GM23338 (cell line): ENCODE data around the gene MTAP. TPM values are rescaled to one million over a fixed set of nuclear protein-coding genes. Genes with fewer than 3 reads are reported as not detected.

Source experiments
- ATAC-seq: fragments of 200-7000 bp; cut with Tn5 transposase; 3 replicates; pipeline ENCODE4 v1.9.1; 2020
- DNase-seq: peaks from one replicate; pipeline ENCODE4 v3.0.0-alpha.2; 2015; ENCODE audit warnings: low spot score
- H2AFZ ChIP-seq: fragments of 200-600 bp; sonication (generic); 2 replicates; pipeline ENCODE4 v1.8.0; 2016; ENCODE audit warnings: antibody characterized with exemption, mild to moderate bottlenecking, moderate library complexity
- H3F3A ChIP-seq: fragments of 200-600 bp; sonication (generic); replicated peaks from 2 replicates; pipeline ENCODE4 v1.8.0; 2017; ENCODE audit warnings: antibody characterized with exemption, mixed run types, low read depth
- H3K27ac ChIP-seq: fragments of 200-600 bp; sonication (generic); 2 replicates; pipeline ENCODE4 v1.6.1; 2016; ENCODE audit warnings: low read depth
- H3K27me3 ChIP-seq: fragments of 200-600 bp; sonication (generic); 2 replicates; pipeline ENCODE4 v1.8.0; 2016; ENCODE audit warnings: mild to moderate bottlenecking, mixed run types, moderate library complexity; ENCODE audit not compliant: insufficient read depth
- H3K36me3 ChIP-seq: fragments of 200-600 bp; sonication (generic); 2 replicates; pipeline ENCODE4 v1.8.0; 2016; ENCODE audit warnings: mild to moderate bottlenecking; ENCODE audit not compliant: insufficient read depth
- H3K4me1 ChIP-seq: fragments of 200-600 bp; sonication (generic); 2 replicates; pipeline ENCODE4 v1.8.0; 2016; ENCODE audit warnings: mild to moderate bottlenecking, moderate library complexity; ENCODE audit not compliant: insufficient read depth
- H3K4me2 ChIP-seq: fragments of 200-600 bp; sonication (generic); 2 replicates; pipeline ENCODE4 v1.7.1; 2017; ENCODE audit warnings: mixed run types
- H3K4me3 ChIP-seq: fragments of 200-600 bp; sonication (generic); 2 replicates; pipeline ENCODE4 v1.6.1; 2016; ENCODE audit warnings: mixed run types
- H3K79me2 ChIP-seq: fragments of 200-600 bp; sonication (generic); replicated peaks from 2 replicates; pipeline ENCODE4 v1.8.0; 2017; ENCODE audit warnings: mild to moderate bottlenecking; ENCODE audit not compliant: insufficient read depth
- H3K9me2 ChIP-seq: fragments of 200-600 bp; sonication (generic); 2 replicates; pipeline ENCODE4 v1.8.0; 2017; ENCODE audit not compliant: insufficient read depth
- H4K20me1 ChIP-seq: fragments of 200-600 bp; sonication (generic); replicated peaks from 2 replicates; pipeline ENCODE4 v1.8.0; 2017; ENCODE audit warnings: mild to moderate bottlenecking; ENCODE audit not compliant: insufficient read depth
- H3K27ac Mint-ChIP-seq: 2 replicates; pipeline ENCODE4 v1.8.0; 2020; ENCODE audit warnings: inconsistent platforms, mild to moderate bottlenecking, moderate library complexity, mixed read lengths
- H3K27me3 Mint-ChIP-seq: 3 replicates; pipeline ENCODE4 v1.8.0; 2022; ENCODE audit warnings: low read depth, mild to moderate bottlenecking, moderate library complexity, mixed read lengths, inconsistent platforms; ENCODE audit not compliant: insufficient read depth, poor library complexity
- H3K36me3 Mint-ChIP-seq: 3 replicates; pipeline ENCODE4 v1.8.0; 2021; ENCODE audit warnings: low read depth, mild to moderate bottlenecking, inconsistent platforms, moderate library complexity, mixed read lengths
- H3K4me1 Mint-ChIP-seq: 3 replicates; pipeline ENCODE4 v1.8.0; 2020; ENCODE audit warnings: mild to moderate bottlenecking, inconsistent platforms, mixed read lengths
- H3K4me3 Mint-ChIP-seq: 3 replicates; pipeline ENCODE4 v1.8.0; 2021; ENCODE audit warnings: moderate library complexity, mild to moderate bottlenecking, inconsistent platforms, mixed read lengths
- H3K9me3 Mint-ChIP-seq: 3 replicates; pipeline ENCODE4 v1.8.0; 2020; ENCODE audit warnings: moderate library complexity, mild to moderate bottlenecking, inconsistent platforms, mixed read lengths
- EZH2 ChIP-seq: fragments of 200-600 bp; sonication (generic); IDR thresholded peaks from one replicate; pipeline ENCODE4 v1.8.0; 2017; ENCODE audit warnings: antibody characterized with exemption, mild to moderate bottlenecking, low read depth; ENCODE audit not compliant: unreplicated experiment
- JUNB ChIP-seq: IDR thresholded peaks from one replicate; pipeline ENCODE4 v1.6.1; 2016; ENCODE audit warnings: antibody characterized with exemption; ENCODE audit not compliant: unreplicated experiment
- NANOG ChIP-seq: IDR thresholded peaks from 2 replicates; pipeline ENCODE4 v1.6.1; 2016; ENCODE audit warnings: antibody characterized with exemption, borderline replicate concordance
- POLR2AphosphoS5 ChIP-seq: IDR thresholded peaks from 2 replicates; pipeline ENCODE4 v1.6.1; 2016; ENCODE audit warnings: antibody characterized with exemption, low read depth
- STAT1 ChIP-seq: IDR thresholded peaks from one replicate; pipeline ENCODE4 v1.6.1; 2016; ENCODE audit warnings: antibody characterized with exemption; ENCODE audit not compliant: unreplicated experiment
- ZNF114 ChIP-seq: fragments of 250-450 bp; sonication (Bioruptor Pico); IDR thresholded peaks from 2 replicates; pipeline ENCODE4 v1.5.0; 2020; ENCODE audit warnings: mild to moderate bottlenecking, moderate library complexity
- ZNF331 ChIP-seq: fragments of 250-450 bp; sonication (Bioruptor Pico); IDR thresholded peaks from 2 replicates; pipeline ENCODE4 v1.5.0; 2020; ENCODE audit warnings: low read depth, mild to moderate bottlenecking, moderate library complexity
- polyA plus RNA-seq: library from polyadenylated mRNA; unstranded; fragments of >200 nt; fragmentation: Nextera tagmentation; extraction: Ambion mirVana; gene quantifications from 2 replicates; pipeline ENCODE4 v1.2.1, GENCODE V29; 2016
- total RNA-seq: library from RNA; depleted of rRNA; stranded (reverse); fragments of >200 nt; shearing (Covaris generic); gene quantifications from 2 replicates; pipeline ENCODE4 v1.2.3, GENCODE V29; 2014
- TF ChIP-seq, protein P1 (sequence below): IDR thresholded peaks from 2 replicates; pipeline ENCODE4 v1.6.1; 2016; ENCODE audit warnings: antibody characterized with exemption
- TF ChIP-seq, protein P2 (sequence below): fragments of 250-450 bp; sonication (Bioruptor Pico); IDR thresholded peaks from 2 replicates; pipeline ENCODE4 v1.5.0; 2020; ENCODE audit warnings: mild to moderate bottlenecking, moderate library complexity
- TF ChIP-seq, protein P3 (sequence below): IDR thresholded peaks from one replicate; pipeline ENCODE4 v1.6.1; 2018; ENCODE audit warnings: antibody characterized with exemption; ENCODE audit not compliant: unreplicated experiment
- TF ChIP-seq, protein P4 (sequence below), 2 experiments: fragments of 200-600 bp in 1 of 2; sonication (generic) in 1 of 2; conservative IDR thresholded peaks; 2 replicates each; pipeline versions ENCODE4 v1.5.1 to v1.6.1; 2016 to 2017; ENCODE audit warnings: antibody characterized with exemption in 2 of 2, low read depth in 2 of 2, mild to moderate bottlenecking in 2 of 2, moderate library complexity in 1 of 2

MTAP gene
- total and polyA plus RNA-seq, 2 experiments from 2014 or later, result 61.8 to 70.0 TPM

DNA sequence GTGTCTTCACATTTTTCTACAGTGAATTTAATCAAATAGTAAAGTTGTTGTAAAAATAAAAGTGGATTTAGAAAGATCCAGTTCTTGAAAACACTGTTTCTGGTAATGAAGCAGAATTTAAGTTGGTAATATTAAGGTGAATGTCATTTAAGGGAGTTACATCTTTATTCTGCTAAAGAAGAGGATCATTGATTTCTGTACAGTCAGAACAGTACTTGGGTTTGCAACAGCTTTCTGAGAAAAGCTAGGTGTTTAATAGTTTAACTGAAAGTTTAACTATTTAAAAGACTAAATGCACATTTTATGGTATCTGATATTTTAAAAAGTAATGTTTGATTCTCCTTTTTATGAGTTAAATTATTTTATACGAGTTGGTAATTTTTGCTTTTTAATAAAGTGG is 60.4 kb downstream of the MTAP start:
- TF ChIP-seq NANOG, result no peak
- no peak for TF ChIP-seq STAT1
- TF ChIP-seq, protein P1, sequence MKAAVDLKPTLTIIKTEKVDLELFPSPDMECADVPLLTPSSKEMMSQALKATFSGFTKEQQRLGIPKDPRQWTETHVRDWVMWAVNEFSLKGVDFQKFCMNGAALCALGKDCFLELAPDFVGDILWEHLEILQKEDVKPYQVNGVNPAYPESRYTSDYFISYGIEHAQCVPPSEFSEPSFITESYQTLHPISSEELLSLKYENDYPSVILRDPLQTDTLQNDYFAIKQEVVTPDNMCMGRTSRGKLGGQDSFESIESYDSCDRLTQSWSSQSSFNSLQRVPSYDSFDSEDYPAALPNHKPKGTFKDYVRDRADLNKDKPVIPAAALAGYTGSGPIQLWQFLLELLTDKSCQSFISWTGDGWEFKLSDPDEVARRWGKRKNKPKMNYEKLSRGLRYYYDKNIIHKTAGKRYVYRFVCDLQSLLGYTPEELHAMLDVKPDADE, result no peak
- no peak for TF ChIP-seq POLR2AphosphoS5
- TF ChIP-seq, protein P2, sequence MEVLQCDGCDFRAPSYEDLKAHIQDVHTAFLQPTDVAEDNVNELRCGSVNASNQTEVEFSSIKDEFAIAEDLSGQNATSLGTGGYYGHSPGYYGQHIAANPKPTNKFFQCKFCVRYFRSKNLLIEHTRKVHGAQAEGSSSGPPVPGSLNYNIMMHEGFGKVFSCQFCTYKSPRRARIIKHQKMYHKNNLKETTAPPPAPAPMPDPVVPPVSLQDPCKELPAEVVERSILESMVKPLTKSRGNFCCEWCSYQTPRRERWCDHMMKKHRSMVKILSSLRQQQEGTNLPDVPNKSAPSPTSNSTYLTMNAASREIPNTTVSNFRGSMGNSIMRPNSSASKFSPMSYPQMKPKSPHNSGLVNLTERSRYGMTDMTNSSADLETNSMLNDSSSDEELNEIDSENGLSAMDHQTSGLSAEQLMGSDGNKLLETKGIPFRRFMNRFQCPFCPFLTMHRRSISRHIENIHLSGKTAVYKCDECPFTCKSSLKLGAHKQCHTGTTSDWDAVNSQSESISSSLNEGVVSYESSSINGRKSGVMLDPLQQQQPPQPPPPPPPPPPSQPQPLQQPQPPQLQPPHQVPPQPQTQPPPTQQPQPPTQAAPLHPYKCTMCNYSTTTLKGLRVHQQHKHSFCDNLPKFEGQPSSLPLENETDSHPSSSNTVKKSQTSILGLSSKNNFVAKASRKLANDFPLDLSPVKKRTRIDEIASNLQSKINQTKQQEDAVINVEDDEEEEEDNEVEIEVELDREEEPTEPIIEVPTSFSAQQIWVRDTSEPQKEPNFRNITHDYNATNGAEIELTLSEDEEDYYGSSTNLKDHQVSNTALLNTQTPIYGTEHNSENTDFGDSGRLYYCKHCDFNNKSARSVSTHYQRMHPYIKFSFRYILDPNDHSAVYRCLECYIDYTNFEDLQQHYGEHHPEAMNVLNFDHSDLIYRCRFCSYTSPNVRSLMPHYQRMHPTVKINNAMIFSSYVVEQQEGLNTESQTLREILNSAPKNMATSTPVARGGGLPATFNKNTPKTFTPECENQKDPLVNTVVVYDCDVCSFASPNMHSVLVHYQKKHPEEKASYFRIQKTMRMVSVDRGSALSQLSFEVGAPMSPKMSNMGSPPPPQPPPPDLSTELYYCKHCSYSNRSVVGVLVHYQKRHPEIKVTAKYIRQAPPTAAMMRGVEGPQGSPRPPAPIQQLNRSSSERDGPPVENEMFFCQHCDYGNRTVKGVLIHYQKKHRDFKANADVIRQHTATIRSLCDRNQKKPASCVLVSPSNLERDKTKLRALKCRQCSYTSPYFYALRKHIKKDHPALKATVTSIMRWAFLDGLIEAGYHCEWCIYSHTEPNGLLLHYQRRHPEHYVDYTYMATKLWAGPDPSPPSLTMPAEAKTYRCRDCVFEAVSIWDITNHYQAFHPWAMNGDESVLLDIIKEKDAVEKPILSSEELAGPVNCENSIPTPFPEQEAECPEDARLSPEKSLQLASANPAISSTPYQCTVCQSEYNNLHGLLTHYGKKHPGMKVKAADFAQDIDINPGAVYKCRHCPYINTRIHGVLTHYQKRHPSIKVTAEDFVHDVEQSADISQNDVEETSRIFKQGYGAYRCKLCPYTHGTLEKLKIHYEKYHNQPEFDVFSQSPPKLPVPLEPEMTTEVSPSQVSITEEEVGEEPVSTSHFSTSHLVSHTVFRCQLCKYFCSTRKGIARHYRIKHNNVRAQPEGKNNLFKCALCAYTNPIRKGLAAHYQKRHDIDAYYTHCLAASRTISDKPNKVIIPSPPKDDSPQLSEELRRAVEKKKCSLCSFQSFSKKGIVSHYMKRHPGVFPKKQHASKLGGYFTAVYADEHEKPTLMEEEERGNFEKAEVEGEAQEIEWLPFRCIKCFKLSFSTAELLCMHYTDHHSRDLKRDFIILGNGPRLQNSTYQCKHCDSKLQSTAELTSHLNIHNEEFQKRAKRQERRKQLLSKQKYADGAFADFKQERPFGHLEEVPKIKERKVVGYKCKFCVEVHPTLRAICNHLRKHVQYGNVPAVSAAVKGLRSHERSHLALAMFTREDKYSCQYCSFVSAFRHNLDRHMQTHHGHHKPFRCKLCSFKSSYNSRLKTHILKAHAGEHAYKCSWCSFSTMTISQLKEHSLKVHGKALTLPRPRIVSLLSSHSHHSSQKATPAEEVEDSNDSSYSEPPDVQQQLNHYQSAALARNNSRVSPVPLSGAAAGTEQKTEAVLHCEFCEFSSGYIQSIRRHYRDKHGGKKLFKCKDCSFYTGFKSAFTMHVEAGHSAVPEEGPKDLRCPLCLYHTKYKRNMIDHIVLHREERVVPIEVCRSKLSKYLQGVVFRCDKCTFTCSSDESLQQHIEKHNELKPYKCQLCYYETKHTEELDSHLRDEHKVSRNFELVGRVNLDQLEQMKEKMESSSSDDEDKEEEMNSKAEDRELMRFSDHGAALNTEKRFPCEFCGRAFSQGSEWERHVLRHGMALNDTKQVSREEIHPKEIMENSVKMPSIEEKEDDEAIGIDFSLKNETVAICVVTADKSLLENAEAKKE (CRISPR knock-in tag), result no peak
- no peak for TF ChIP-seq ZNF114
- TF ChIP-seq, protein P3, sequence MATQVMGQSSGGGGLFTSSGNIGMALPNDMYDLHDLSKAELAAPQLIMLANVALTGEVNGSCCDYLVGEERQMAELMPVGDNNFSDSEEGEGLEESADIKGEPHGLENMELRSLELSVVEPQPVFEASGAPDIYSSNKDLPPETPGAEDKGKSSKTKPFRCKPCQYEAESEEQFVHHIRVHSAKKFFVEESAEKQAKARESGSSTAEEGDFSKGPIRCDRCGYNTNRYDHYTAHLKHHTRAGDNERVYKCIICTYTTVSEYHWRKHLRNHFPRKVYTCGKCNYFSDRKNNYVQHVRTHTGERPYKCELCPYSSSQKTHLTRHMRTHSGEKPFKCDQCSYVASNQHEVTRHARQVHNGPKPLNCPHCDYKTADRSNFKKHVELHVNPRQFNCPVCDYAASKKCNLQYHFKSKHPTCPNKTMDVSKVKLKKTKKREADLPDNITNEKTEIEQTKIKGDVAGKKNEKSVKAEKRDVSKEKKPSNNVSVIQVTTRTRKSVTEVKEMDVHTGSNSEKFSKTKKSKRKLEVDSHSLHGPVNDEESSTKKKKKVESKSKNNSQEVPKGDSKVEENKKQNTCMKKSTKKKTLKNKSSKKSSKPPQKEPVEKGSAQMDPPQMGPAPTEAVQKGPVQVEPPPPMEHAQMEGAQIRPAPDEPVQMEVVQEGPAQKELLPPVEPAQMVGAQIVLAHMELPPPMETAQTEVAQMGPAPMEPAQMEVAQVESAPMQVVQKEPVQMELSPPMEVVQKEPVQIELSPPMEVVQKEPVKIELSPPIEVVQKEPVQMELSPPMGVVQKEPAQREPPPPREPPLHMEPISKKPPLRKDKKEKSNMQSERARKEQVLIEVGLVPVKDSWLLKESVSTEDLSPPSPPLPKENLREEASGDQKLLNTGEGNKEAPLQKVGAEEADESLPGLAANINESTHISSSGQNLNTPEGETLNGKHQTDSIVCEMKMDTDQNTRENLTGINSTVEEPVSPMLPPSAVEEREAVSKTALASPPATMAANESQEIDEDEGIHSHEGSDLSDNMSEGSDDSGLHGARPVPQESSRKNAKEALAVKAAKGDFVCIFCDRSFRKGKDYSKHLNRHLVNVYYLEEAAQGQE, result no peak
- no peak for TF ChIP-seq EZH2
- no peak for TF ChIP-seq ZNF331
- TF ChIP-seq, protein P4, sequence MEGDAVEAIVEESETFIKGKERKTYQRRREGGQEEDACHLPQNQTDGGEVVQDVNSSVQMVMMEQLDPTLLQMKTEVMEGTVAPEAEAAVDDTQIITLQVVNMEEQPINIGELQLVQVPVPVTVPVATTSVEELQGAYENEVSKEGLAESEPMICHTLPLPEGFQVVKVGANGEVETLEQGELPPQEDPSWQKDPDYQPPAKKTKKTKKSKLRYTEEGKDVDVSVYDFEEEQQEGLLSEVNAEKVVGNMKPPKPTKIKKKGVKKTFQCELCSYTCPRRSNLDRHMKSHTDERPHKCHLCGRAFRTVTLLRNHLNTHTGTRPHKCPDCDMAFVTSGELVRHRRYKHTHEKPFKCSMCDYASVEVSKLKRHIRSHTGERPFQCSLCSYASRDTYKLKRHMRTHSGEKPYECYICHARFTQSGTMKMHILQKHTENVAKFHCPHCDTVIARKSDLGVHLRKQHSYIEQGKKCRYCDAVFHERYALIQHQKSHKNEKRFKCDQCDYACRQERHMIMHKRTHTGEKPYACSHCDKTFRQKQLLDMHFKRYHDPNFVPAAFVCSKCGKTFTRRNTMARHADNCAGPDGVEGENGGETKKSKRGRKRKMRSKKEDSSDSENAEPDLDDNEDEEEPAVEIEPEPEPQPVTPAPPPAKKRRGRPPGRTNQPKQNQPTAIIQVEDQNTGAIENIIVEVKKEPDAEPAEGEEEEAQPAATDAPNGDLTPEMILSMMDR (conservative IDR thresholded peaks at IDR 0.05; ENCODE audit: low read depth in 2 of 2), result no peak
- no peak for TF ChIP-seq JUNB
- Mint-ChIP-seq H3K36me3 (peaks cover 84% of the 10 kb centered on the region), H3K4me1 (no peaks in the 10 kb centered on the region; the same call in 2 of the 3 replicates), H3K9me3 (no peaks in the 10 kb centered on the region), H3K4me3 (no peak overlapping the region), H3K27me3 (no peaks in the 10 kb centered on the region), H3K27ac (no peak overlapping the region)
- DNase-seq (no peak), ATAC-seq (no peak)
- no peak overlapping the region for H2AFZ ChIP-seq
- H3K9me2 ChIP-seq, result no peaks in the 10 kb centered on the region
- H3K27me3 ChIP-seq, result no peaks in the 10 kb centered on the region
- peaks cover 21% of the 10 kb centered on the region for H4K20me1 ChIP-seq
- no peaks in the 10 kb centered on the region for H3F3A ChIP-seq
- no peak overlapping the region for H3K27ac ChIP-seq
- H3K79me2 ChIP-seq, result peaks cover 10% of the 10 kb centered on the region; the same call in 1 of the 2 replicates
- peaks cover 73% of the 10 kb centered on the region for H3K36me3 ChIP-seq
- no peak overlapping the region for H3K4me2 ChIP-seq
- no peaks in the 10 kb centered on the region for H3K4me1 ChIP-seq
- H3K4me3 ChIP-seq, result no peak overlapping the region
